Glutamatergic neuron (in vitro differentiated cells): ENCODE results near the gene KCNB1. TPM values are rescaled to one million over a fixed set of nuclear protein-coding genes. Genes with fewer than 3 reads are reported as not detected.

Source experiments
- DNase-seq: peaks from one replicate; pipeline ENCODE4 v3.0.0; 2022
- H3K27ac Mint-ChIP-seq: one replicate; pipeline ENCODE4 v1.8.0; 2020; ENCODE audit warnings: mild to moderate bottlenecking, mixed read lengths, inconsistent platforms; ENCODE audit not compliant: unreplicated experiment
- H3K27me3 Mint-ChIP-seq: one replicate; pipeline ENCODE4 v1.8.0; 2020; ENCODE audit warnings: mild to moderate bottlenecking, moderate library complexity, mixed read lengths, inconsistent platforms; ENCODE audit not compliant: unreplicated experiment
- H3K36me3 Mint-ChIP-seq: one replicate; pipeline ENCODE4 v1.8.0; 2020; ENCODE audit warnings: mild to moderate bottlenecking, mixed read lengths, inconsistent platforms; ENCODE audit not compliant: unreplicated experiment
- H3K4me1 Mint-ChIP-seq: one replicate; pipeline ENCODE4 v1.8.0; 2020; ENCODE audit warnings: mild to moderate bottlenecking, low read depth, mixed read lengths, inconsistent platforms; ENCODE audit not compliant: unreplicated experiment
- H3K4me3 Mint-ChIP-seq: one replicate; pipeline ENCODE4 v1.8.0; 2020; ENCODE audit warnings: mild to moderate bottlenecking, mixed read lengths, inconsistent platforms; ENCODE audit not compliant: unreplicated experiment
- H3K9me3 Mint-ChIP-seq: one replicate; pipeline ENCODE4 v1.8.0; 2020; ENCODE audit warnings: mild to moderate bottlenecking, moderate library complexity, mixed read lengths, inconsistent platforms; ENCODE audit not compliant: unreplicated experiment
- total RNA-seq: library from RNA; stranded (reverse); fragmentation: NEBNext Ultra II Directional; extraction: Animal tissue kit (Norgen Biotek cat#: 25700); gene quantifications from one replicate; pipeline ENCODE4 v1.2.1, GENCODE V29; 2021; ENCODE audit not compliant: unreplicated experiment
- TF ChIP-seq, protein P1 (sequence below): fragments of 200-600 bp; sonication (generic); IDR thresholded peaks from one replicate; pipeline ENCODE4 v1.5.0; 2021; ENCODE audit not compliant: partially characterized antibody, unreplicated experiment

The KCNB1 gene
- total RNA-seq, 1 donor from 2014 or later: 3.1 TPM

DNA sequence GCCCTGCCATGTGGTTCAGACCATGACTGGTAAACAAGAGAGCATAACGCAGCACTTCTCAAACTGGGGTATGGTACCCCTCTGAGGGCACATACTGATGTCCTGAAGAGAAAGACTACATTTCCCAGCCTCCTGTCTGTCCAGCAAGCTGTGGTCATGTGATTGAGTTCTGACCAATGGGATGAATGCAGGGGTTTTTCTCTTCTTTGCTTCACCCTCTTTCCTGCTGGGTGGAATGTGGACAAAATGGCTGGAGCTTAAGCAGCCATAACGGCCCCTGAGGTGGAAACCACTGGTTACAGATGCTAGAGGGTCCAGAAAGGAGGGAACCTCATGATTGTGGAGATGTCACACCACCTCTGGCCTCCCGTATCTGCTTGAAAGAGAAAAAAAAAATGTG is 19.4 kb upstream of the KCNB1 start:
- Mint-ChIP-seq H3K4me3 (no peak overlapping the region), H3K27me3 (no peaks in the 10 kb centered on the region), H3K36me3 (peaks cover 4% of the 10 kb centered on the region), H3K9me3 (peaks cover 3% of the 10 kb centered on the region), H3K4me1 (peaks cover 11% of the 10 kb centered on the region), H3K27ac (no peak overlapping the region)
- no peak for DNase-seq
- TF ChIP-seq, protein P1, sequence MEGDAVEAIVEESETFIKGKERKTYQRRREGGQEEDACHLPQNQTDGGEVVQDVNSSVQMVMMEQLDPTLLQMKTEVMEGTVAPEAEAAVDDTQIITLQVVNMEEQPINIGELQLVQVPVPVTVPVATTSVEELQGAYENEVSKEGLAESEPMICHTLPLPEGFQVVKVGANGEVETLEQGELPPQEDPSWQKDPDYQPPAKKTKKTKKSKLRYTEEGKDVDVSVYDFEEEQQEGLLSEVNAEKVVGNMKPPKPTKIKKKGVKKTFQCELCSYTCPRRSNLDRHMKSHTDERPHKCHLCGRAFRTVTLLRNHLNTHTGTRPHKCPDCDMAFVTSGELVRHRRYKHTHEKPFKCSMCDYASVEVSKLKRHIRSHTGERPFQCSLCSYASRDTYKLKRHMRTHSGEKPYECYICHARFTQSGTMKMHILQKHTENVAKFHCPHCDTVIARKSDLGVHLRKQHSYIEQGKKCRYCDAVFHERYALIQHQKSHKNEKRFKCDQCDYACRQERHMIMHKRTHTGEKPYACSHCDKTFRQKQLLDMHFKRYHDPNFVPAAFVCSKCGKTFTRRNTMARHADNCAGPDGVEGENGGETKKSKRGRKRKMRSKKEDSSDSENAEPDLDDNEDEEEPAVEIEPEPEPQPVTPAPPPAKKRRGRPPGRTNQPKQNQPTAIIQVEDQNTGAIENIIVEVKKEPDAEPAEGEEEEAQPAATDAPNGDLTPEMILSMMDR: no peak

DNA sequence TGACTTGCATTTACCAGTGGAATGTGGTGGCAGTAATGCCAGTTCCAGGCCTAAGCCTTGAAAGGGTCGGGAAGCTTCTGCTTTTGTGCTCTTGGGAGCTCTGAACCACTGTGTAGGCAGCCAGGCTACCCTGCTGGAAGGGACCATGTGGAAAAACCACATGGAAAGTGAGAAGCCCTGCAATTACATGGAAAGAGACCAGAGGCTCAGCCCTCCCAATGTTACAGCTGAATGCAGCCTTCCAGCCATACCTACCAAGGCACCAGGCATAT is 14.9 kb upstream of the KCNB1 start:
- no peak for DNase-seq
- no peaks in the 10 kb centered on the region for H3K4me1 Mint-ChIP-seq
- peaks cover 6% of the 10 kb centered on the region for H3K36me3 Mint-ChIP-seq
- TF ChIP-seq, protein P1: no peak
- H3K27ac Mint-ChIP-seq: no peak overlapping the region
- no peaks in the 10 kb centered on the region for H3K27me3 Mint-ChIP-seq
- H3K4me3 Mint-ChIP-seq: no peak overlapping the region
- H3K9me3 Mint-ChIP-seq: no peaks in the 10 kb centered on the region

DNA sequence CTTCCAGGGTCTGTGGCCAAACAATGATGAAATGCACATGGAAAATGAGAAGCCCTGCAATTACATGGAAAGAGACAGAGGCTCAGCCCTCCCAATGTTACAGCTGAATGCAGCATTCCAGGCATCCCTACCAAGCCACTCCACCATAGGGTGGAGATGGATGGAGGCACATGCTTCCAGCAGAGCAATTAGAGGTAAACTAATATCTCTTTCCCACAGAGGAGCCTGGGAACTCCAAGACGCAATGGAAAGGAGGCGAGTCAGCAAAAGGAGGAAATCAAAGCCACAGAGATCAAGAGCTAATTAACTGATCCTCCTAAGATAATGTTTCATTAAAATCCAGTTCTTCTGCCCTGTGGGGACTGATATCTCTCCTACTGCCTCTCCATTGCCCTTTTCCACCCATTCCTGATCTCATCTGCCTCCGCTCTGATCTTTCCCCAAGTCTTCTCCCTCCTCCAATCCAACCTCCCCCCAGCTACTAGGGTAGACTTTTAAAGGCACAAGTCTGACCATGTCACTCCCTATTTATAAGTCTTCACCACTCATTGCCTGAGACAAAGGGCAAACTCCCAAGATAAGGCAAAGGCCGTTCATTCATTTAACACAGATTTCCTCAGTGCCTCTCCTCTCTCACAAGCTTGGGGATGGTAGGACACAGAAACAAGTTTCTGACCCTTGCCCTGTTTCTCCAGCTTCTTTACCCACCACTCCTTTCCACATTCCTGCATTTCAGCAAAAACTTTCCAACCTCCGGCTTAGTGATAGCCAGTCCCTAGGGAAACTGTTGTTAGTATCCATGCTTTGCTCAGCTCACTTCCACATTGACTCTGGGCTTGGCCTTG is 14.3 kb upstream of the KCNB1 start:
- H3K36me3 Mint-ChIP-seq: peaks cover 6% of the 10 kb centered on the region
- no peaks in the 10 kb centered on the region for H3K9me3 Mint-ChIP-seq
- H3K27ac Mint-ChIP-seq: peak overlapping the region; percentile 6
- no peak overlapping the region for H3K4me3 Mint-ChIP-seq
- H3K27me3 Mint-ChIP-seq: no peaks in the 10 kb centered on the region
- no peaks in the 10 kb centered on the region for H3K4me1 Mint-ChIP-seq
- no peak for DNase-seq
- TF ChIP-seq, protein P1: no peak

DNA sequence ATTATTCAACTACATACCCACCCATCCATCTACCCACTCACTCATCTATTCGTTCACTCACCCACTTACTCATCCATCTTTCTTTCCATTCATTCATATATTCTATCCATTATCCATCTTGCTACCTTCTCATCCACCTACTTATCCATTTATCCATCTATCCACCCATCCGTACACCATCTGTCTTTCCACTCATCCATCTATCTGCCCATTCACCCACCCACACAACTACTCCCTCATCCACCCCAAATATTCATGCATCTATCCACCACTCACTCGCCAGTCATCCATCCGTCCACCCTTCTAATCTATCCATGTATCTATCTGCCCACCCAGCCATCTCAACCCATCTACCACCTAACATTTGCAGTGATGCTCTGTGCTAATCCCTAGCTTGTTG is 13.6 kb upstream of the KCNB1 start:
- H3K36me3 Mint-ChIP-seq: peaks cover 6% of the 10 kb centered on the region
- DNase-seq: no peak
- no peak overlapping the region for H3K4me3 Mint-ChIP-seq
- H3K4me1 Mint-ChIP-seq: no peaks in the 10 kb centered on the region
- peaks cover 1% of the 10 kb centered on the region for H3K9me3 Mint-ChIP-seq
- TF ChIP-seq, protein P1: no peak
- H3K27ac Mint-ChIP-seq: no peak overlapping the region
- no peaks in the 10 kb centered on the region for H3K27me3 Mint-ChIP-seq

DNA sequence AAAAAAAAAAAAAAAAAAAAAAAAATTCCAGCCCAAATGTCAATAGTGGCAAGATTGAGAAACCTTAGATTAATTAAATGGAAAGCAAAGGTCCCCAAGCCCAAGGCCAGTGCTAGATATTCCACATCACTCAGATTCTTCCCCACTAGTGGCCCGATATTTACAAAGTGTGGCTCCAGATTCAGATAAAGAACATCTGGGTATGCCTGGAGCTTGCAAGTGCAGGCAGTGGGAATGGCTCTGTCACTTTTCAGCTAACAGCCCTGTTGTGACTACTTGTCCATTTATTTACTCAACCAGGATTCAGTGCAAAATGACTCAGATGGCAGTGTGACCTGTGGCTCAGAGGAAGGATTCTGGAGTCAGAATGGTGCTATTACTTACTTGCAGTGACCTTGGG is 8.2 kb upstream of the KCNB1 start:
- Mint-ChIP-seq H3K27ac (no peak overlapping the region), H3K9me3 (peaks cover 1% of the 10 kb centered on the region), H3K27me3 (peaks cover 8% of the 10 kb centered on the region), H3K36me3 (no peaks in the 10 kb centered on the region), H3K4me3 (no peak overlapping the region), H3K4me1 (no peaks in the 10 kb centered on the region)
- TF ChIP-seq, protein P1: no peak
- no peak for DNase-seq
